Gastroesophageal sphincter (tissue), 2 donors: Measurements from ENCODE around the gene SLC15A5.

Experiments used
- POLR2A ChIP-seq, 2 donors: fragments of 450-650 bp; IDR thresholded peaks; one replicate each; pipeline ENCODE4 v1.6.1; 2017; ENCODE audit warnings: antibody characterized with exemption in 2 of 2, mild to moderate bottlenecking in 2 of 2, moderate library complexity in 1 of 2
- POLR2AphosphoS5 ChIP-seq: sonication (generic); formaldehyde crosslinking; IDR thresholded peaks from one replicate; pipeline ENCODE4 v1.6.1; 2017; ENCODE audit warnings: antibody characterized with exemption

DNA sequence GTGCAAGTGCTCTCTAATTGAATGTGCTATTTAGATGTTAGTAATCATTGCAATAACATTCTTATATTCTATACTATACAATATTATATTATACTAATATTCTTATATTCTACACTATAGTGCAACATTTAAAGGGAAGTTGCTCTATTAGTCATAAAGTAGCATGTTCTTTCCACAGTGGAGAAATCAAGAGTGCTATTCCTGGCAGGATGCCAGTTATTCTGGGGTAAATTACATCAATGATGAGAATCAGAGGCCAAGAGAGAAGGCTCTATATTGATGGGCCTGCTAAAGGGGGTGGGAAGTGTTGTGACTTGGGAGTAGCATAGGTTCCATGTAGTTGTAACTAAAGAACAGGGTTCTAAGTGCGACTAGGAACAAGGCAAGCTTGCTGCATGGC, 121.5 kb downstream of the SLC15A5 start:
- TF ChIP-seq POLR2A (IDR thresholded peaks at IDR 0.05) (no peak), POLR2AphosphoS5 (no peak)
